ENCODE data around the gene ALG1L2. TPM values are rescaled to one million over a fixed set of nuclear protein-coding genes. Genes with fewer than 3 reads are reported as not detected.
"Not testable (repeated sequence)": the region's sequence is repeated elsewhere in the genome, so short reads cannot be mapped to it uniquely, and the experiment has no call there.

Gene ALG1L2
- total and polyA plus RNA-seq, 2 experiments from 2014 or later: 0.63 TPM; not detected in 1

DNA sequence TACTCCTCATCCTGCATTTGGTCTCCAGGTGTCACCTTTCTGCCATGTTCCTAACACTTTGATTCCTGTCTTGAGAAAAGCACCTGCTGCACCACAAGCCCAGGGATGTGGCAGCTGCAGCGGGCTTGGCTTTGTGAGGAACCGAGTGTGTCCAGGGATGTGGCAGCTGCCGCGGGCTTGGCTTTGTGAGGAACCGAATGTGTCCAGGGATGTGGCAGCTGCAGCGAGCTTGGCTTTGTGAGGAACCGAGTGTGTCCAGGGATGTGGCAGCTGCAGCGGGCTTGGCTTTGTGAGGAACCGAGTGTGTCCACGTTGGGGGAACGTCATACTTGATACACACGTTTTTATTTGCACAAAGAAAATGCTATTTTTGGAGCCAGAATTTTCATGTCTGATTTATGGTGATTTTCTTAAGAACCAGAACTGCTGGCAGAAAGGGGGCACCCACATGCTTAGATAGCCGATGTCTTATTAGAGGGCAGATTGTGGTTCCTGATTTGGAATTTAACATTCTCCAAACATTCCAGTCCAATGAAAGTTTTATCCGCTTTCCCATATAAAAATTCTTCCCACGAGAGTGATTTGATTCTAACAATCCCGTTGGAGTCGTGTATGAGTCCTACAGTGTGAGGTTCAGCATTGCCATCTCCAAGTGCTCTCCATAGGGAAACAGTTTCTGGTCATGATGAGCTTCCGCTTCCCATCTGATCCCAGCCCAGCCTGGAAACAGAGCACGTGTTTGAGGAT, 17.2 kb downstream of the ALG1L2 start:
- in situ Hi-C loops (cut with MboI): loop anchor here (25.0 kb wide), 1 partner anchor 462 kb away; no protein-coding TSS in a partner anchor
- H3K27me3 ChIP-seq (replicated peaks; ENCODE audit: insufficient read depth); H3K9me2 ChIP-seq (ENCODE audit: insufficient read depth); H3K4me1 ChIP-seq (ENCODE audit: insufficient read depth); H3K9me3 ChIP-seq (ENCODE audit: low read depth); H3K36me3 ChIP-seq (ENCODE audit: low read depth); H3K4me2 ChIP-seq (ENCODE audit: unreplicated experiment); H3F3A ChIP-seq (ENCODE audit: insufficient read depth); H3K27ac ChIP-seq; H2AFZ ChIP-seq; H3K4me3 ChIP-seq; H3K79me2 ChIP-seq (ENCODE audit: insufficient read depth); H3K9ac ChIP-seq; DNase-seq; H4K20me1 ChIP-seq (ENCODE audit: insufficient read depth): not testable (repeated sequence)
- 20 to 21% methylated on average over 19 of the region's 19 CpGs for WGBS, 2 experiments (ENCODE audit: low coverage in 1 of 2, low lambda C conversion rate in 2 of 2, missing lambda C conversion rate in 2 of 2)

DNA sequence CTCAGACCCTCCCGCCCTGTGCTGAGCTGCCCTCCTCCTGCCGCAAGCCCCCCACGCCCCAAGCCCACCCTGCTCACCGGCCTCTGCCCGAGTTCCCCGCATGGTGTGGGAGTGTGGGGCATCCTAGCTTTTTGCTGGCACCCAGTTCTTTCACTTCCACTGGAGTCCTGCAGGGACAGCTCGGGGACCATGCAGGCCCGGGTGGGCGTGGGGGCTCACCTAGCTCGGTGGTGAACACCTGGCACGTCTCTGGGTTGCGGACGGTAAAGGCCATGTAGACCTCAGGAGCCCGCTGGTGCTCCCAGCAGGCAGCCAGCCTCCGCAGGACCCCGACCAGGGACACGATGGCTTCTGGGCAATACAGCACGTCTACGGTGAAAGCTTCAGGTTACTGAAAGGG, 20.9 kb downstream of the ALG1L2 start:
- H3K27ac ChIP-seq; H3K4me3 ChIP-seq; in situ Hi-C loops (cut with MboI); H3K27me3 ChIP-seq (replicated peaks; ENCODE audit: insufficient read depth); DNase-seq; H3K79me2 ChIP-seq (ENCODE audit: insufficient read depth); H3K9me3 ChIP-seq (ENCODE audit: low read depth); H3K36me3 ChIP-seq (ENCODE audit: low read depth); H3K9me2 ChIP-seq (ENCODE audit: insufficient read depth); H3F3A ChIP-seq (ENCODE audit: insufficient read depth); H3K4me2 ChIP-seq (ENCODE audit: unreplicated experiment); H2AFZ ChIP-seq; H3K4me1 ChIP-seq (ENCODE audit: insufficient read depth); H3K9ac ChIP-seq; H4K20me1 ChIP-seq (ENCODE audit: insufficient read depth): not testable (repeated sequence)
- WGBS, 2 experiments (ENCODE audit: low coverage in 1 of 2, low lambda C conversion rate in 2 of 2, missing lambda C conversion rate in 2 of 2): 90 to 91% methylated on average over 19 of the region's 19 CpGs

DNA sequence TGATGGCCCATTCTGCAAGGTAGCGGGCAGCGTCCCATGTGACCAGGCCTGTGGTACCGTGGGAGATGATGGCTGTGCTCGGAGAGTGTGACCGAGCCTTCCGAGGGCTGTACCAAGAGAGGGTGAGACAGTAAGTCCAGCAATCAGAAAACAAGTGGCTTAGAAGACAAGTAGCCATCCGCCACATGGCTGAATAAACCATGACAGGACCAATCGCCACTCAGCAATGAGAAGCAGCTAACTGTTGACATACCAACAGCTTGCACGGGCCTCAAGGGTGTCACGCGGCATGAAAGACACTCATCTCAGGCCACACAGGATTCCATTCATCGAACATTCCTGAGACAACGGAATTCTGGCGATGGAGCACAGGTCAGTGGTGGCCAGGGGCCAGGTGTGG, 22.6 kb downstream of the ALG1L2 start:
- H3K27ac ChIP-seq; H4K20me1 ChIP-seq (ENCODE audit: insufficient read depth); H3K79me2 ChIP-seq (ENCODE audit: insufficient read depth); H3F3A ChIP-seq (ENCODE audit: insufficient read depth); H3K27me3 ChIP-seq (replicated peaks; ENCODE audit: insufficient read depth); H2AFZ ChIP-seq; H3K4me1 ChIP-seq (ENCODE audit: insufficient read depth); H3K9me2 ChIP-seq (ENCODE audit: insufficient read depth); H3K4me2 ChIP-seq (ENCODE audit: unreplicated experiment); H3K9ac ChIP-seq; H3K9me3 ChIP-seq (ENCODE audit: low read depth); DNase-seq; H3K36me3 ChIP-seq (ENCODE audit: low read depth); H3K4me3 ChIP-seq; in situ Hi-C loops (cut with MboI): not testable (repeated sequence)
- WGBS, 2 experiments (ENCODE audit: low coverage in 1 of 2, low lambda C conversion rate in 2 of 2, missing lambda C conversion rate in 2 of 2): 91 to 97% methylated on average over 12 to 14 of the region's 14 CpGs

DNA sequence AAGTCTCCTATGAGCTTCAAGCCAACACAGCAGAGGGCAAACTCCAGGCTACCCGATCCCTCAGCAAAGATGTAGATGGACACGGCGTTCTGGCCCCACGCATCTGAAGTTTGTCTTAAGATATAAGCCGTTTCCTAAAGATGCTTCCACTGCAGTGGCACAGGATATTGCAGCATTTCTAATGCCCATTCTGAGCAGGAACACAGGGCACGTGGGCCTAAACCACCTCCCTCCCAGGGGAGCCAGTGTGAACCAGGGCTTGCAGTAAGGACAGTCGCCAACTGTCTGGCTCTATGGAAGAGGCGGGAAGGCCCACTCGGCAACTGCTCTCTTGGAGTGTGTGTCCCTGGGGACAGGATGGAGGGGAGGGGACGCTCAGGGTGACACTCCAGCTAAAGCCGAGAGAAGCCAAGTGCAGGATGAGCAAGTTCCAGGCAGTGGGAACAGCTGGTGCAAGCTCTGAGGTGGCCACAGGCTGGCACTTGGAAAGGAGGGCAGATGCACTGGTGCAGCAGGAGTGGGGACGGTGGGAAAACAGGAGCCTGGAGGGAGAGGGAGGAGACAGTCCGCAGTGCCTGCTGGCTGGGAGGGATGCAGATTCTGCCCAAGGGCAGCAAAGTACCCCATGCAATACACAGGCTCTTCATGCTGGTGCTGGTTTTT, 25.8 kb downstream of the ALG1L2 start:
- in situ Hi-C loops (cut with MboI); H3K79me2 ChIP-seq (ENCODE audit: insufficient read depth); H4K20me1 ChIP-seq (ENCODE audit: insufficient read depth); H3K9me2 ChIP-seq (ENCODE audit: insufficient read depth); DNase-seq; H3K4me3 ChIP-seq; H3K9me3 ChIP-seq (ENCODE audit: low read depth); H3K4me1 ChIP-seq (ENCODE audit: insufficient read depth); H3K4me2 ChIP-seq (ENCODE audit: unreplicated experiment); H3F3A ChIP-seq (ENCODE audit: insufficient read depth); H2AFZ ChIP-seq; H3K36me3 ChIP-seq (ENCODE audit: low read depth); H3K9ac ChIP-seq; H3K27me3 ChIP-seq (replicated peaks; ENCODE audit: insufficient read depth); H3K27ac ChIP-seq: not testable (repeated sequence)
- WGBS, 2 experiments (ENCODE audit: low coverage in 1 of 2, low lambda C conversion rate in 2 of 2, missing lambda C conversion rate in 2 of 2): 82 to 84% methylated on average over 13 of the region's 13 CpGs

DNA sequence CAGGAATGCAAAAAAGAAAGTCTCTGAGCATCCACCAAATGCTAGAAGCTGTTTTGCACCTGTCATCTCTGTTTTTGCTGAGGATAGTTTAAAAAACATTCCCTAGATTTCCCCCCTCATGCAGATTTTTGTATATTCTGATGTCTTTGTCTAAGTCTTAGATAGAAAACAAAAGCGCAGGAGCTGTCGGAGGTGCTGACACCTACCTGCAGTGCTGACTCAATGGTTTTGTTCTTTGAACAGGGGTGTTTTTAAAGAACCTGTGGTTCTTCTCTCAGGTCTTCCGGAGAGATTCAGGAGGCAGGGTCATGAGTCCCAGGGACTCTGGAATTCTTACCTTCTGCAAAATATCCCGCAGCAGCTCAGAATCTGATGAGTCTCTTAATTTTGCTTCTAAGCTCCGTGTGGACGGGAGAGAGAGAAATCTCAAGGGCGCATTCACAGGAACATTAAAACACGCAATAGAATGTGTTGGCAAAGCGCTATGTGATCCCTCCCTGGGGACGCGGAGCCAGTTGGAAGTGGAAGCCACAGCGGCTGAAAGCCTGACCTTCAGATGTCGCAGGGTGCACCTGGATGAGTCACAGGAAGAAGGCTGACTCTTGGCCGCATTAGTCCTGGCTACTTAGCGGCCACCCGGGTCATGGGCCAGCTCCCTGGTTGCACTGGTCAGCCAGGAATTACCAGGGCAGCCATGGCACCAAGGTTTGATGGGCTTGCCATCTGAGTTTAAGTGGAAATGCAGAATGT, 27.4 kb downstream of the ALG1L2 start:
- H3K9ac ChIP-seq; H3K9me3 ChIP-seq (ENCODE audit: low read depth); H3K27ac ChIP-seq; H3K4me2 ChIP-seq (ENCODE audit: unreplicated experiment); in situ Hi-C loops (cut with MboI); H3K27me3 ChIP-seq (replicated peaks; ENCODE audit: insufficient read depth); H2AFZ ChIP-seq; H4K20me1 ChIP-seq (ENCODE audit: insufficient read depth); DNase-seq; H3K79me2 ChIP-seq (ENCODE audit: insufficient read depth); H3K36me3 ChIP-seq (ENCODE audit: low read depth); H3K4me1 ChIP-seq (ENCODE audit: insufficient read depth); H3K9me2 ChIP-seq (ENCODE audit: insufficient read depth); H3F3A ChIP-seq (ENCODE audit: insufficient read depth); H3K4me3 ChIP-seq: not testable (repeated sequence)
- WGBS, 2 experiments (ENCODE audit: low coverage in 1 of 2, low lambda C conversion rate in 2 of 2, missing lambda C conversion rate in 2 of 2): 90 to 93% methylated on average over 16 of the region's 16 CpGs

DNA sequence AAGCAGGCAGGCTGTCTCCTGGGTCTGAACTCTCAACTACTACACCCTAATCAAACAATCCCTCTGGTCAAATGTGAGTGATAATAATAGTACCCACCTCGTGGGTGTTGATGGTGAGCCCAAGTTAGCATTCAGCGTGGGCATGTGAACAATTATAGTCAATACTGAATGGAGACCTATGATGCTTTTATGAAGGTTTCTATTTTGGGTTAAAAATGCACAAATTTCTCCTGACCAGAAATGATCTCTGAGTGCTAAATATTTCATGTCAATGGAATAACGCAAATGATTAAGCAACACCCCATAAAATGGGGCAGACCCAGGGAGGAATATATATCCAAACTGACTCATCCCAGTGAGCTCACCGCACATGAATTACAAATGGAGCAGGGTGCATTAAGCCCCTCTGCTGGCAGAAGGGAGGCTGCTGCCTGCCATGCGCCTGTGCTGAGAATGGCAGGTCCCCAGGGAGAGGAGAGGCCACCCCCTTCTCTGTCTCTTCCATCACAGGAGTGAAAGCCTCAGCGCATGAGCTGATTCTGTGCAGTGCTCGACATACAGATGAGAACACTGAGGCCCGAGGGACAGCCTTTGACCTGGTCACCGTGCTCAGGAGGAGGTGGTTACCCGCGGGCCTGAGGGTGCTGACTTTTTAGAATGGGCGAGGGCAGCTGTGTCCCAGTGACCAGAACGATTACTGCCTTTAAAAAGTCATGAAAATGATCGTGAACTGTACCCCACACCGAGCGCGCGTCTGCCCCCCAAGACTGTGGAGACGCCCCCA, 28.9 kb downstream of the ALG1L2 start:
- H3K27ac ChIP-seq: peak overlapping the region; percentile 94
- peak overlapping the region; percentile 89 for H3K4me3 ChIP-seq
- H3K79me2 ChIP-seq (ENCODE audit: insufficient read depth); H3K9me2 ChIP-seq (ENCODE audit: insufficient read depth); in situ Hi-C loops (cut with MboI); H3K9me3 ChIP-seq (ENCODE audit: low read depth); H3K4me1 ChIP-seq (ENCODE audit: insufficient read depth); H4K20me1 ChIP-seq (ENCODE audit: insufficient read depth); H3F3A ChIP-seq (ENCODE audit: insufficient read depth); H3K36me3 ChIP-seq (ENCODE audit: low read depth); H3K27me3 ChIP-seq (replicated peaks; ENCODE audit: insufficient read depth): not testable (repeated sequence)
- peak overlapping the region; percentile 97 for H3K9ac ChIP-seq
- peak overlapping the region; percentile 78 for H3K4me2 ChIP-seq (ENCODE audit: unreplicated experiment)
- peak; percentile 67 for DNase-seq
- 1% methylated on average over 17 to 19 of the region's 19 CpGs for WGBS, 2 experiments (ENCODE audit: low coverage in 1 of 2, low lambda C conversion rate in 2 of 2, missing lambda C conversion rate in 2 of 2)
- peak overlapping the region; percentile 84 for H2AFZ ChIP-seq

Data from GM23248 (cell line).